ENCODE measurements around the gene POLR3K. TPM values are rescaled to one million over a fixed set of nuclear protein-coding genes. Genes with fewer than 3 reads are reported as not detected.

POLR3K gene
- total RNA-seq, 1 donor from 2014 or later = 12.2 TPM

GRCh38 chr16:91484-91883 is 38.1 kb upstream of the POLR3K start:
- no peaks in the 10 kb centered on the region for H3K9me3 Mint-ChIP-seq (ENCODE audit: unreplicated experiment)
- H3K27ac ChIP-seq (ENCODE audit: low read depth, low read length) = no peak overlapping the region
- no peak overlapping the region for H3K4me2 ChIP-seq (ENCODE audit: low read length)
- H3K27ac Mint-ChIP-seq (ENCODE audit: unreplicated experiment) = no peak overlapping the region
- H4K20me1 ChIP-seq (ENCODE audit: insufficient read depth, low read length) = peaks cover 65% of the 10 kb centered on the region
- no peaks in the 10 kb centered on the region for H3K27me3 ChIP-seq (ENCODE audit: insufficient read depth, low read length)
- H3K36me3 ChIP-seq (ENCODE audit: insufficient read depth, low read length) = peaks cover 2% of the 10 kb centered on the region
- H2AFZ ChIP-seq (ENCODE audit: low read depth, low read length) = no peak overlapping the region
- peaks cover 11% of the 10 kb centered on the region for H3K36me3 Mint-ChIP-seq (ENCODE audit: low read depth, unreplicated experiment)
- H3K4me3 Mint-ChIP-seq (ENCODE audit: unreplicated experiment) = no peak overlapping the region
- H3K9ac ChIP-seq (ENCODE audit: low read length) = no peak overlapping the region
- peaks cover 5% of the 10 kb centered on the region for H3K79me2 ChIP-seq (ENCODE audit: insufficient read depth, low read length)
- H3K4me1 ChIP-seq (ENCODE audit: insufficient read depth, low read length) = peaks cover 5% of the 10 kb centered on the region
- TF ChIP-seq EZH2 (IDR thresholded peaks at IDR 0.05; ENCODE audit: insufficient read depth, low read length) (no peak), CTCF (IDR thresholded peaks at IDR 0.05; ENCODE audit: insufficient read depth, low read depth, low read length) (no peak)
- DNase-seq (ENCODE audit: low read depth) (no peak), FAIRE-seq (no peak)
- H3K27me3 Mint-ChIP-seq (ENCODE audit: low read depth, unreplicated experiment) = no peaks in the 10 kb centered on the region
- H3K4me1 Mint-ChIP-seq (ENCODE audit: low read depth, unreplicated experiment) = peaks cover 2% of the 10 kb centered on the region
- H3K4me3 ChIP-seq (ENCODE audit: insufficient read depth, low read depth, low read length) = no peak overlapping the region
- H3K9me3 ChIP-seq (ENCODE audit: insufficient read depth, low read depth, low read length) = no peaks in the 10 kb centered on the region

- H3K4me2 ChIP-seq (ENCODE audit: low read length) = no peak overlapping the region
- no peak for FAIRE-seq
- H3K79me2 ChIP-seq (ENCODE audit: insufficient read depth, low read length) = peaks cover 13% of the 10 kb centered on the region
- no peak for TF ChIP-seq EZH2 (IDR thresholded peaks at IDR 0.05; ENCODE audit: insufficient read depth, low read length)
- H4K20me1 ChIP-seq (ENCODE audit: insufficient read depth, low read length) = peaks cover 73% of the 10 kb centered on the region
- Mint-ChIP-seq H3K27ac (ENCODE audit: unreplicated experiment) (no peak overlapping the region), H3K4me3 (ENCODE audit: unreplicated experiment) (no peak overlapping the region), H3K4me1 (ENCODE audit: low read depth, unreplicated experiment) (peaks cover 8% of the 10 kb centered on the region), H3K9me3 (ENCODE audit: unreplicated experiment) (no peaks in the 10 kb centered on the region), H3K36me3 (ENCODE audit: low read depth, unreplicated experiment) (peaks cover 11% of the 10 kb centered on the region), H3K27me3 (ENCODE audit: low read depth, unreplicated experiment) (no peaks in the 10 kb centered on the region)
- H3K27me3 ChIP-seq (ENCODE audit: insufficient read depth, low read length) = no peaks in the 10 kb centered on the region
- no peak overlapping the region for H3K4me3 ChIP-seq (ENCODE audit: insufficient read depth, low read depth, low read length)
- H3K4me1 ChIP-seq (ENCODE audit: insufficient read depth, low read length) = peaks cover 20% of the 10 kb centered on the region
- H2AFZ ChIP-seq (ENCODE audit: low read depth, low read length) = no peak overlapping the region
- H3K9ac ChIP-seq (ENCODE audit: low read length) = no peak overlapping the region
- no peaks in the 10 kb centered on the region for H3K9me3 ChIP-seq (ENCODE audit: insufficient read depth, low read depth, low read length)
- H3K27ac ChIP-seq (ENCODE audit: low read depth, low read length) = no peak overlapping the region
- no peak for DNase-seq (ENCODE audit: low read depth)
- H3K36me3 ChIP-seq (ENCODE audit: insufficient read depth, low read length) = peaks cover 2% of the 10 kb centered on the region
These were observed 36.2 kb upstream of the POLR3K start for GRCh38 chr16:89391-90302.

- no peak overlapping the region for H3K4me2 ChIP-seq (ENCODE audit: low read length)
- Mint-ChIP-seq H3K27me3 (ENCODE audit: low read depth, unreplicated experiment) (no peaks in the 10 kb centered on the region), H3K4me1 (ENCODE audit: low read depth, unreplicated experiment) (peaks cover 12% of the 10 kb centered on the region), H3K27ac (ENCODE audit: unreplicated experiment) (no peak overlapping the region), H3K36me3 (ENCODE audit: low read depth, unreplicated experiment) (peaks cover 13% of the 10 kb centered on the region), H3K4me3 (ENCODE audit: unreplicated experiment) (no peak overlapping the region), H3K9me3 (ENCODE audit: unreplicated experiment) (no peaks in the 10 kb centered on the region)
- H3K27me3 ChIP-seq (ENCODE audit: insufficient read depth, low read length) = no peaks in the 10 kb centered on the region
- peaks cover 77% of the 10 kb centered on the region for H4K20me1 ChIP-seq (ENCODE audit: insufficient read depth, low read length)
- H3K79me2 ChIP-seq (ENCODE audit: insufficient read depth, low read length) = peaks cover 13% of the 10 kb centered on the region
- H3K36me3 ChIP-seq (ENCODE audit: insufficient read depth, low read length) = peaks cover 2% of the 10 kb centered on the region
- no peak overlapping the region for H3K9ac ChIP-seq (ENCODE audit: low read length)
- no peak overlapping the region for H3K27ac ChIP-seq (ENCODE audit: low read depth, low read length)
- TF ChIP-seq CTCF (IDR thresholded peaks at IDR 0.05; ENCODE audit: insufficient read depth, low read depth, low read length) (no peak), EZH2 (IDR thresholded peaks at IDR 0.05; ENCODE audit: insufficient read depth, low read length) (no peak)
- no peak overlapping the region for H3K4me3 ChIP-seq (ENCODE audit: insufficient read depth, low read depth, low read length)
- H3K9me3 ChIP-seq (ENCODE audit: insufficient read depth, low read depth, low read length) = no peaks in the 10 kb centered on the region
- peaks cover 31% of the 10 kb centered on the region for H3K4me1 ChIP-seq (ENCODE audit: insufficient read depth, low read length)
- no peak for FAIRE-seq
- no peak overlapping the region for H2AFZ ChIP-seq (ENCODE audit: low read depth, low read length)
- DNase-seq (ENCODE audit: low read depth) = no peak
These were observed 35.2 kb upstream of the POLR3K start for GRCh38 chr16:88613-89012.
